ENCODE measurements around the gene FRMD5.

Gene FRMD5

DNA sequence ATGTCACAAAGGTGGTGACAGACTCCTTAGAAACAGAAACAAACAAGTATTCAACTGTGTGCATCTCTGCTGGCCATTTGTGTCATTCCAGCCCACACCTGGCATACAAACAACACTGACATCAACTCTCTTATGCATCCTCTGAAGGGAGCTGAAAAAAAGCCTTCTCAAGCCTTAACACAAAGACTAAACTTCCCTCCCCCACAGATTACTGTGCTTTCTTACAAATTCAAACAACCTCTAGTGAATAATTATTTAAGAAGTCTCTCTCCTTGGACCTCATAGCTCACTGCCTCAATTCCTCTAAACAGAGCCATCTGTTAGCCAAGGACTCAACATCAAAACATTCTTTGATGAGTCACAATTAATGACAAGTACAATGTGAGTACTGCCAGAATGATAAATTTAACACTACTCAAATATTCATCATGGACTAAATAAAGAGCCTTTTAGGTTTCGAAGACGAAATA lies 236.2 kb downstream of the FRMD5 start:
- DNase-seq: no peak

DNA sequence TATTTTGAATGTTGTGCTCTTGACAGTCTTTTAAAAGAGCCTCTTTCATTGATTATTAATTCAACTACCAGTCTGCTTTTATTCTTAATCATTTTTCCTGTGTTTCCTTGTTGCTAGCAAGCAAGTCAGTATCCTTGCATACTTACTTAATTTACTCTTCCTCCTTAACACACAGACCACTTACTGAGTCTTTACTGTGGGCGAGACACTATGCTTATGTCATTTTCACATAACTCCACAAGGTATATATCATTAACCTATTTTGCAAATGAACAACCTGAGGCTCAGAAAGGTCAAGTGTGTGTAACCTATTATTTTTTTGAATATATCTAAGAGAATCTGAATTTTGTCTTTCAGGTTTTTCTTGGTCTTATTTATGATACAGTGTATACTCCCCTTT lies 237.3 kb downstream of the FRMD5 start:
- DNase-seq: no peak

DNA sequence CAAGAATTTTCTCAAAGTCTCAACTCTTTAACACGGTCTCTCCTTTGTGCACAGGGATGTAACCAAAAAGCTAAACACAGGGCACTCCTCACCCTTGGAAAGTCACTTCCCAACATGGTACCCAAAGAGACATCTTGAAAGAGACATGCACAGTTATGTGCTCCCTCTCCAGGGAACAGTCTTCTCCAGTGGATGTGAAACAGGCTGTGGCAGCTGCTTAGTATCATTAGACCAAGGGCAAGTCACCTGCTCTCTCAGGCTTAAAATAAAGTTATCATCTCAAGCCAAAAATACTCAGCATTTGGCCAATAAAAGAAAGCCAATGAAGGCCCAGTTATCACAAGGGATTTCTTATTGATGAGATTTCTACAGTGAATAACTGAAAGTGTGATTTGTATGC lies 239.9 kb downstream of the FRMD5 start:
- DNase-seq: no peak

DNA sequence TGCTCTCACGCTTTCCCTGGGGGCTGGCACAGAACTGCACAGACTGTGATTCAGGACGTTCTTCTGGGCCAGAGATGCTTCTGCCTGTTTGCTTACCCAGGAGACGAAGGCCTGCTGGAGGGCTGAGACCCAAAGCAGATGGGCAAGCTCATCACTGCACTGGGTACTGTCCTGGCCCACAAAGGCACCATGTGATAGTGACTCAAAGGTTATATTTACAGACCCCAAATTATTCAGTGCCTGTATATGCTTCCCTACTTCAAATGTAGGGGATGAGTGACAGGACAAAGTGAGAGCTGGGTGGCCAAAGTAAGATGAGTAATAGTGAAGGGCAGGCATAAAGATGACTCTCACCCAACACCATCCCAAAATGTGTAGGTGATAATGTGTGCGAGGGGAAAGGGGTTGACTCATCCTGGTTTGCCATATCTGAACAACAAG lies 240.9 kb downstream of the FRMD5 start:
- DNase-seq: no peak

DNA sequence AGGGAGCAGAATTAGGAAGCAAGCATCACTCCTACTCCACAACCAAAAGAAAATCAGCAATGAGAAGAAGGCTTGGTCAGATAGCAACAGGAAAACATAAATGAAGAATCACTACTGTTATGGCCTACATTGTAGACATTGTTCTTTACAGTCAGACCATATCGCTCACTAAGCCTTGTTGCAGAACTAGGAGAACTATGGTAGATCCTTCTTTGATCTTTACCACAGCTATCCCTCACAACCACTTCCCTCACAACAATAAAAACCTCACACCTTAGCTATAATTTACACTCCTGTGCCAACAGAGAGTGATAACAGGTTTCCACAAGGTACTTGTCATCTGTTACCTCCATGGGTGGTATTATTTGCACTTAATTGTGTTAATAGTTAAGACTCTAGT lies 241.7 kb downstream of the FRMD5 start:
- no peak for DNase-seq

DNA sequence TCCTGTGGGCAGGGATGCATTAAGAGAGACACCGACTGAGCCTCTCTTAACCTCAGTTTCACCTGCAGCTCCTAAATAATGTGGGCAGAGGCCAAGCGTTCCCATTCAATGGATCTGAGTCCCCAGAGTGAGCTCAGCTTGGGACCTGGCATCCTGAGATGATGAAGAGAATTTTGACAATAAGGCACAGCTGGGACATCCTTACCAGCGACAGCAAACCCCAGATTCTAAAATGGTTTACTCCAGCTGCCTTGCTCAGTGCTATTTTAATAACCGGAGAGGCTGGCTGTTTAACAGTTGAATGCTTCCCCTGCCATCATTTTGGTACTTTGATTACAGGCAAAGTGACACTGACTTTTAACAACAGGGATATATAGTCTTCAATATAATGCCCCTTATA lies 244.5 kb downstream of the FRMD5 start:
- DNase-seq: no peak

DNA sequence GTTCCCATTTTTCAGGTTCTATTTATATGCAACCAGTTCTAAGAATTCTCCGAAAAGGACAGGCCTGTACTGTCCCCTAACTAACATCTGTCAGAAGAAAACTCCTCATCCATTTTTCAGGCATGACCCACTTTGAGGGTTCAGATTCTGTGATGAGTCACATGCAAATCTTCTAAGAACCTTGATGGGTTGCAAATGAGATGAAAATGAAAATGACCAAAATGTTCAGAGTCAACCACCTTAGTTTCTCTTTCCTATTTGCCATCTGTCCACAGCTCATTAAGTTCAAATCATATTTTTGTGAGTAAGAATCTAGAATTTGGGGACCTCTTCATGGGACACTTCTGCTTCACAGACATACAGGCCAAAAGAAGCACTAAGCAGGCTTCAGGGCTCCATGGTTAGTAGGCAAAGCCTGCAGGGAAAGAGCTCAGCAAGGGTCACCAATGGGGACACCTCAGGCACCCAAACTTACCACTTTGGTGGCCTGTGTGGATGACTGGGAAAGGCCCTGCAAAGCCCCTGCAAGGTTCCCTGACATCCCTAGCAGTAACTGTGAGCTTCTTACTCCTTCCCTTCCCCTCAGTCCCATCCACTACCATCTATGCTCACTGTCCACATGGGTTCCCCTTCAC lies 246.3 kb downstream of the FRMD5 start:
- DNase-seq: no peak

DNA sequence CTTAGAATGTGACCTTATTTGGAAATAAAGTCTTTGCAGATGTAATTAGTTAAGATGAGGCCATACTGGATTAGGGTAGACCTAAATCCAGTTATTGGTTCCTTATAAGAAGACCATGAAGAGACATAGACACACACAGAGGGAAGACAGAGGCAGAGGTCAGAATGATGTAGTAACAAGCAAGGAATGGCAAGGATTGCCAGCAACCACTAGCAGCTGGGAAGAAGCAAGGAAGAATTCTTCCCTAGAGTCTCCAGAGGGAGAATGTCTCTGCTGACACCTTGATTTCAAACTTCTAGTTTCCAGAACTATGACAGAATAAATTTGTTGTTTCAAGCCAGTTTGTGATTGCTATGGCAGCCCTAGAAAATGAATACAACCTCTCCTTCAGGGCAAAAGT lies 251.6 kb downstream of the FRMD5 start:
- no peak for DNase-seq

DNA sequence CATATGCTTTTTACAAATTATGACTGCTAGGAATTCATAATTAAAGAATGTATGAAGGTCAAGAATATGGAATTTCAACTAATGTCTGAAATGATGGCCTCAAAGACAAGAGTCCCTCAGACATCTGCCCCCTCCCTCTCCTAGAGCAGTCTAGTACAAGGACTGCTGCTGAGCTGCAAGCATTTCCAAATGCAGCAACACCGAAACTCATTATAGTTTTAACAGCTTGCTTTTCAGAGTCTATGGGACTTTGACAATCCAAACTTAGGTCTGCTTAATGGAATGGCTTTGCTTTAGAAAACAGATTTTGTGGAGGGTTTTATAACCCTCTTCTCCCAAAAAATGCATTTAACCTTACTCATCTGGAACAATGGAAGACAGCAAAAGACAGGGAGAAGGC lies 252.9 kb downstream of the FRMD5 start:
- DNase-seq: no peak

DNA sequence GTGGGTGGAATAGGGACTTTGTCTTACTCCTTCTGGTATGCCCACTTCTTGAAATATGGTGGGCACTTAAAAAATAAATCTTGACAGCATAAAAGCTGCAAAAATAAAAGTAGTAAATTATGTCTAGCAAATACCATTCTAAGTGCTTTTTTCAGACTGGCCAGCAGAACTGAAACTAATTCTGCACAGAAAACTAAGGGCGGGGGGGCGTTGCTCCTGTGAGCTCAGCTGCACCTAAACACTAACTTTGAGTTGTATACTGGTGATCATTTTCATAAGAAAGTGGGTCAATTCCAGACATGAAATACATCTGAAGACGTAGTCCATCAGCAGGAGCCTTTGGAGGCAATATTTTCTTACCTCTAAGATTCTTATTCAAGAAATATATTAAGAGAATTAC lies 253.5 kb downstream of the FRMD5 start:
- no peak for DNase-seq

DNA sequence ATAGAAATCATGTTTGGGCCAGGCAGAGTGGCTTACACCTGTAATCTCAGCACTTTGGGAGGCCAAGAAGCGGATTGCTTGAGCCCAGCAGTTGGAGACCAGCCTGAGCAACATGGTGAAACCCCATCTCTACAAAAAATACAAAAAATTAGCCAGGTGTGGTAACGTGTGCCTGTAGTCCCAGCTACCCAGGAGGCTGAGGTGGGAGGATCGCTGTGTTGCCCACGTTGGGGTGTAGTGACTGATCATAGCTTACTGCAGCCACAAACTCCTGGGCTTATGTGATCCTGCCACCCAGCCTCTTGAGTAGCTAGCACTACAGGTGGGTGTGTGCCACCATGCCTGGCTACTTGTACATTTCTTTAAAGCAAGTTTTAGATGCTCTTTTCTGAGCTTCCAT lies 254.0 kb downstream of the FRMD5 start:
- no peak for DNase-seq

DNA sequence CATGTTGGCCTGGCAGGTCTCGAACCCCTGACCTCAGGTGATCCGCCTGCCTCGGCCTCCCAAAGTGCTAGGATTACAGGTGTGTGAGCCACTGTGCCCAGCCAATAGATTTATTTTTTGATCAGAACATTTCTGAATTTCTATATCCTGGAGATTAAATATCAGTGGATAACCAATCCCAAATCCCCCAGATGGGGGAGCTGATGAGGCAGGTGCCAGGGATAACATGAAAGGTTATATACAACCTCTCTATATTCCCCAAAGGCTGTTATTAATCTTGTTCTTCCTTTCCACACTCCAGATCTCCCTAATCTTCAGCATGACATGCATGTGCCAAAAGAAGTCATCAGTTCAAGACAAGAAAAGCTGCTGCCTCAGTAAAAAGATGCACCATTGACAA lies 256.0 kb downstream of the FRMD5 start:
- no peak for DNase-seq

DNA sequence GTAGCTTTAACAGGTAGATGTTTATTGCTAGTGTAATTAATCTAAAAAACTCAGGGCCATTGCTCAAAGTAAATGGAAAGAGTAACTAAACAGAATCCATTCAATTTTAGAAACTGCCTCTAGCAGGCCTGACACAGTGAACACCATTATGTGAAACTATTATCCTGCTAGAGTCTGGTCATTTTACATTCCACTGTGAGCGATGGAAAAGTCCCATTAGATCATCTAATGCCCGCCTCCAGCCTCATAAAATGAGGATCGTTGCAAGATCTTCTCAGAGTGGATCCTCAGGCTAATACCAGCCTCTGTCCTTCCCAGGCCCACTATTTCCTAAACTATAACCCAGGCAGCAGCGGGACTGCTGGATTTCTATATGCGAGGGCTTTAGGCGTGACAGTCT lies 260.6 kb downstream of the FRMD5 start:
- no peak for DNase-seq

DNA sequence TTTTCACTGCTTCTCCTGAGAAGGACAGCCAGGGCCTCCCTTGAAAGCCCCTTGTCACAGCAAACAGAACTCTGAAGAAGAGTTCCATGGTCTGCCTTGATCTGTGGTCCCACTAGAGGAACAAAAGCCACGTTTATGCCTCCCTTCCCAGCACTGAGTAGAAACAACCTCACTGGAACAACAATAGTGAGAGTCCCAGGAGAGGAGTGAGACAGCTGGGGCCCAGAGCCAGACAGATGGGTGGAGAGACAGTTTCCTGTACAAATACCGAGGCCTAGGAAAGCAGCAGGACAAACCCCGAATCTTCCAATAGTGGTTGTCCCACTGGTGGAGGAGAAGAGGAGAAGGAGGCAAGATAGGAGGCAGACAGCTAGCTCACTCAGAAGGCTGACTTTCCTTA lies 262.2 kb downstream of the FRMD5 start:
- DNase-seq: no peak

DNA sequence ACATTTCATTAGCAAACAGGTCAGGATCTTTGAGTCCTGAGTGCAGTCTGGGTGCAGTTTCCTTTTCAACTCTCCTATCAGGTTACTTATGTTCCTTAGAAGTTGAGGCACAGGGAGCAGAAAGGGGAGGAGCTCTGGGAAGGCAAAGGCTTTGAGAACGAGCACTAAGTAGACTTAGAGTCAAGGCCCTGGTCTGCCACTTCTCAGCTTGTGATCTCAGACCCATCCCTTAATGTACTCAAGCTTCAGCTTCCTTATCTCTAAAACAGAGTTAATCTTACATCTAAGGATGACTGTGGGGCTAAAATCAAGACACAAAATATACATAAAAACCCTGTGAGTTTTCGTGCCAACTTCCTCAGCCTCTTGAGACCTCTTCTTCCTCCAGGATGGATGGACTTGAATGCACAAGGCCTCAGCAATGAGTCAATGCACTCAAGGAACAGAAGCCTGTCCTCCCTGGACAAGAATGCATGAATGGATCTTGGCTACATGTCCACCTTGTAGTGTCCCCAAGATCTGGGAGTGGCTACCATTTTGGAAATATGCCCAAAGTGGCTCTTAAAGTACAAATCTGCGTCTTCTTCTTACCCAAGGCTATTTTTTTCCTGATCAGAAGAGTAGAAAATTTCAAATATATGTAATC lies 263.2 kb downstream of the FRMD5 start:
- no peak for DNase-seq

DNA sequence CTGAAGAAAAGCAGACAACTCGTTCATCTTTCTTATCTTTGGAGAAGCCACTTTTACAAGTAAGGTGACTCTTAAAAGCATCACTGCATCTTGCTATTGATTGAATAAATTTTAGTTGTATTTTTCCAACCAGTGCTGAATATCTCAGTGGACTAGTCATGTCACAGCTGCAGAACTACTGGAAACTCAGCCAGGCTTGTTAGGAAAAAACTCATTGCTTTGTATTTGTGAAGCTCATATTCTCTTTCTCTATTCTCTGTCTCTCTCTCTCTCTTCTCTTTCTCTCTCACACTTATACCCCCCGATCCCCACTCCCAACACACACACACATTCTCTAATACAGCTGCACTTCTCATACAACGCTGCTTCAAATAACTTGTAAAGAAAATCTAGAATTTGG lies 264.0 kb downstream of the FRMD5 start:
- DNase-seq: no peak

DNA sequence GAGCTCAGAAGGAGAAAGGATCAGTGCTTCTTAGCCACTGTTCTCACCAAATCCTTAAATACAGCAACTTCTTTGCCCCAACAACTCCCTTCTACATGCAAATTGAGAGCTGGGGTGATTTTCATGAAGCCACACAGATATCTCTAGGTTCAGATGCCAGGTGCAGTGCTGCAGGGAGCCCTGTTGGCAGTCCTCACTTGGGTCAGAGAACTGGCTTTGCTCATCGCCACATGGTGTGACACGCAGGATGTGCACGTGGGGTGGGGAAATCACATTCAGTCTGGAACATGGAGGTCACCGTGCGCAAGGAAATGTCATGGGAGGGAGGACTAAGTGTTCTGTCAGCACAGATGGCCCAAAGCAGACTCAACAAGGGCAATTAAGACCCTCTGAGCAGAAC lies 264.5 kb downstream of the FRMD5 start:
- DNase-seq: no peak

DNA sequence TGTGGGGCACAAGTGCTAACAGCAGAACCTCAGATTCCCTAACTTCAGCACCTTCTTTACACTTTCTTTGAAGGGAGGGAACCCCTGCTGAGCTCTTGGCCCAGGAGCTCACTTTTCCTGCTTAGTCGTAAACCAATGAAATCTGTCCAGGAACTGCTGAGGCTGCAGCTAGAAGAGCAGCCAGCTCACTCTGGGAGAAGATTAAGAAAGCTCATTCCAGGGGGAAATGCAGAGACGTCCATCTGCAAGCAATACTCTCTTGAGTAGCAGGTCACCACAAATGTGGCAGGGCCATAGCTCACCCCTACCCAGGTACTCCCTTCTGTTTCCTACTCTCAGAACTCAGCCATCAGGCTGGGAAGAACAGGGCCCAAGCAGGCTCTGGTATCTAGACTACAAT lies 265.0 kb downstream of the FRMD5 start:
- DNase-seq: no peak

DNA sequence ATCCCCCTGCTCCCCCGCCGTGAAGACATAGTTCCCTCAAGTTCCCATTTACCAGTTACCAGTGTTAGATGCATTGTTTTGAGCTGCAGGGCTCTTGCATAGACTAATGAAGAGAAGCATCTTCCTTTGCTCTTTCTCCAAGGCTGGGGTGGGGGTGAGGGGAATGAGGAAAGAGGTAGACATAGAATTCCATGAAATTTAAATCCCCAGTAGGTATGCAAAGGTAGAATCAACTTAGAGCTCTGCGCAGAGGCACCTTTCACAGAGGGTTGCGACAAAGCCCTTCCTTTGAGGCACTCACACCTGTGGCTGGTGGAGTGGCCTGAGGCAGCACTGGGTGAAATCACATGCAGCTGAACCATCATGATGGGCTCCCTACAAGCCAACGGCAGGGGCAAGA lies 266.9 kb downstream of the FRMD5 start:
- no peak for DNase-seq

DNA sequence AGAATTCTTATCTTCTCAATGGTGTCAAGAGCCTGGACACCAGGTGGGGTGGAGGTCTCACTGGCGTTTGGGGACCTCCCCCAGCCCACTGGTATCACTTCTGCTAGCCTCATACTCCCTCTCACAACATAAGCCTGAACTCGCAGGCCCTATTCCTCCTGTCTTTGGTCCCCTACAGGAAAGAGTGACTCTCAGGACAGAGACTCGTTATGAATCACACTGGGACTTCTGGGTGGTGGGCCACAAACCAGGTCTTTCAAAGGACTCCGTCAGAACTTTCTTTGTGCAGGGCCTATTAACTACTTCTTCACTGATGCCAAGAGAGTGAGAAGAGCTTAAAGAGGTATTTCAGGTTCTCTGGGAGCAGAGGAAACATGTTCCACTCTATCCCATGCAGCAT lies 267.9 kb downstream of the FRMD5 start:
- DNase-seq: no peak

DNA sequence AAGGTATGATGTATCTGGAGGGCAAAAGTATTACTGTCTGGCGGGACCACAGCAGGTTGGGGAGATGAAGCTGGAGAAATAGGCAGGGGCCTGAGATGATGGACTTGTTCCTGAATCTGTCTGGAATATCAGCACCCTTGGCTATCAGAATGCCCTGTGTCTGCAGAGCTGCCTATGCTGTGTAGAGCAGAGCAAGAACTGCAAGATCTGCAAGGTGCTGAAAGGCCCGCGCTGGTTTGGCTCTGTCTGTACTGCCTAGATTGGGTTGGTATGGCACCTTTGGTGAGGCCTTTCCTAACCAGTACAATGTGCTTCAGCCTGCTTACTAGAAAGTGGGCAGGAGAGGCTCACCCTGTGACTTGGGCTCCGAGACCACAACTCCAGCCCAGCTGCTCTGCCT lies 271.5 kb downstream of the FRMD5 start:
- DNase-seq: no peak

DNA sequence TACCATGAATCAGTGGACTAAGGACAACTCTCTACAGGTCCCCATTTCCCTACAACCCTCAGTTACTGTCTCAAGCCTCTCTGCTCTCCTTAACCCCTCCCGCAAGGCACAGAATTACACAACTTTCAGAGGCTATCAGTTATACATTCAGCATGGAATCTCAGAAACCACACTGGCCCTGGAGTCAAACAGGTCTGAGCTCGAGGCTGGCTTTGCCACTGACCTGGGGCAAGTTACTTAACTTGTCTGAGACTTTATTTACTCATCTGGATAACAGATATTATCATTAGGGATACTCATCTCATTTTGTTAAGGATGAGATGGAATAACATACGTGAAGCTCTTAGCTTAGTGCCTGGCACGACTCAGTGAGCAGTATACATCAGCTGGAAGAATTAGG lies 273.1 kb downstream of the FRMD5 start:
- no peak for DNase-seq

DNA sequence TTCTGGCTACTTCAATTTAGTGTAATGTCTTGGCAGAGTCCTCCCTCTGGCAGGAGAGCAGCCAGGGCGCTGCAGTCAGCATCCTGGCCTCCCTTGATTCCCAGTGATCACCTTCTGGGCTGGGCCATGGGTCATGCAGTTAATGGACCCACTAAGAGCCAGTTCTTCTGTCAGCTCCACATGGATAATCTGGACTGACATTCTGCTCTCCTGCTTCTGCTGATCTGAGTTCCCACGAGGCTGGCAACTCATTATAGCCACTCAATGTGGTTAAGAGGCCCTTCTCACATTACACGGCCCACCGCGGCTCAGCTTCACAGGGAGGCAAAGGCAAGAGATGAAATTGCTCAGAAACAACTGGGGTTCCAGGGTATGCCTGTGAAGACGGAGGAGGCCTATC lies 274.3 kb downstream of the FRMD5 start:
- no peak for DNase-seq

DNA sequence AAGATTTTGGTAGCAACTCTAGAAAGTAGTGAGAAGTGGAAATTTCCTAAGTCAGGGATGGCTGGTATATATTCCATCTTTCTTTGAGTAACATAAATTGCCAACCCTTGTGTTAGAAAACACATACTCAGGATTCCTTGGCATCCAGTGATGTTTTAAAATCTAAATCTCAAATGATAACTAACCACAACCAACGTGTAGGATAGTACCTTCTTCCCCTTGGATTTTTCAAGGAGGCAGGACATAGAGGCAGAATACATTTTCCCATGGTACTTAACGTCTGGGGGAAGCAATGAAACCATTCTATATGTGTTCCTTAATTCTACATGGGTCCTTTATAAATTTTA lies 274.8 kb downstream of the FRMD5 start:
- DNase-seq: no peak

DNA sequence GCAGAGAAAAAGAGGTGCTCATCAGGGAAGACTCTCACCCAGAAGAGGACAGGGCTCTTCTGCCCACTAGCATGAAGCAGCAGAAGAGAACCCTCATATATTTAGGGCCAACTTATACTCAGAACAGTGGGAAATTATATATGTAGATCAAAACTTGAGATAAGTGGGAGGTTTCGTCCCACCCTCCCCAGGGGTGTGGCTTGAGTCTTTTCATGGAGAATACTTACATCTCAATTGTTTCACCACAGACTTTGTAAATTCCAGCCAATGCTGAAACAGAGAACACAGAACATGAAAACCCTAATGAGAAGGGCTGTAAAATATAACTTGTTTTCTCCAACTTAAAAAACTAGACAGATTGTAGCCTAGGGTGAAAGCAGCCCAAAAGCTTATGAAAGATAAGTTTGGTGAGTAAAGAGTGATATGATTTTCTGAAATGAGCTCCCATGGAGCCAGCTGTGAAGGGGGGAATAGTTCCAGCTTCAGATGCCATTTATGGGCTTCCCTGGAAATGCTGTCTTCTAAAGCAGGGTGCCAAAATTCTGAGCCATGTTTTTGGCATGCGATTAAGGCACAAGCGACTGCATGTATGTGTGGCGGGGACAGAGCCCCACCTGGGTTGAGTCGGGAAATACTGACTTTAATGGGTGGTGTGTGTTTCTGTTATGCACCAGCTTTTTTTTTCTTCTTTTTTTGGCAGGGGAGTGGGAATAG lies 275.4 kb downstream of the FRMD5 start:
- DNase-seq: no peak
